K562 (cell line): Measurements from ENCODE around the gene GOLGA8O. TPM values are rescaled to one million over a fixed set of nuclear protein-coding genes. Genes with fewer than 3 reads are reported as not detected.

Source experiments
- polyA plus RNA-seq, 8 experiments: library from polyadenylated mRNA; depleted of rRNA in 4 of 8; stranded (reverse) in 5 of 8; unstranded in 3 of 8; fragments of >200 nt; fragmentation: Nextera tagmentation in 2 of 8; fragmentation: Illumina TruSeq in 1 of 8; extraction: Ambion mirVana in 2 of 8; extraction: Trizol in 1 of 8; gene quantifications; 2 replicates each; pipeline versions ENCODE4 v1.2.1 to v1.2.3, GENCODE V29; 2011 to 2014; ENCODE audit warnings: inconsistent platforms in 1 of 8, missing spikeins in 1 of 8
- small RNA-seq: library from RNA; depleted of rRNA; stranded (forward); fragments of <200 nt; gene quantifications from one replicate; pipeline ENCODE3, GENCODE V24; 2014
- total RNA-seq, 7 experiments: library from RNA; depleted of rRNA in 6 of 7; stranded (reverse); fragments of >200 nt in 6 of 7; fragmentation: Illumina TruSeq in 2 of 7; extraction: Trizol in 2 of 7; gene quantifications; 2 replicates each; pipeline versions ENCODE4 v1.2.1 to v1.2.3, GENCODE V29; 2011 to 2021; ENCODE audit warnings: low replicate concordance in 1 of 7

The GOLGA8O gene
- total and polyA plus RNA-seq, 9 of the 15 experiments (the other 6 are each of a cell fraction or from before 2014, with no cell fraction given), result 0.04 to 0.22 (median 0.10) TPM; not detected in 5

Small RNA genes lying within 50 kb of the gene (small RNA-seq; reads per million reads assigned to genes)
- gene AC135983.5 (not detected), gene RF00096 (not detected), gene RN7SL539P (not detected)

Other genes with a start within 250 kb of the GOLGA8O start
- not detected in 2 replicates for gene GOLGA8K, start 52.3 kb downstream of the GOLGA8O start, total RNA-seq (2014; rRNA removed)
- not detected in 2 replicates for gene GOLGA8K, start 52.3 kb downstream of the GOLGA8O start, total RNA-seq (2014; rRNA removed; fragmentation: Illumina TruSeq; extraction: Trizol)
- not detected in 2 replicates for gene GOLGA8K, start 52.3 kb downstream of the GOLGA8O start, total RNA-seq (2015; rRNA removed; fragmentation: Illumina TruSeq; extraction: Trizol)
- gene GOLGA8K, start 52.3 kb downstream of the GOLGA8O start, total RNA-seq (2021), result not detected in 2 replicates
- gene GOLGA8K, start 52.3 kb downstream of the GOLGA8O start, polyA plus RNA-seq (2011; rRNA removed), result not detected in 2 replicates
- not detected in 2 replicates for gene GOLGA8K, start 52.3 kb downstream of the GOLGA8O start, polyA plus RNA-seq (2014; fragmentation: Illumina TruSeq; extraction: Trizol)
- gene GOLGA8K, start 52.3 kb downstream of the GOLGA8O start, polyA plus RNA-seq (2014; fragmentation: Nextera tagmentation; extraction: Ambion mirVana), result not detected
- 0.32 TPM in 1 of 2 replicates, not detected in the other for gene GOLGA8K, start 52.3 kb downstream of the GOLGA8O start, polyA plus RNA-seq (2014; rRNA removed)
- 0.08 and 4.5 TPM in 2 replicates for gene GOLGA8N, start 137.8 kb upstream of the GOLGA8O start, total RNA-seq (2014; rRNA removed)
- 0.35 and 0.36 TPM in 2 replicates for gene GOLGA8N, start 137.8 kb upstream of the GOLGA8O start, total RNA-seq (2014; rRNA removed; fragmentation: Illumina TruSeq; extraction: Trizol)
- 0.23 and 0.25 TPM in 2 replicates for gene GOLGA8N, start 137.8 kb upstream of the GOLGA8O start, total RNA-seq (2015; rRNA removed; fragmentation: Illumina TruSeq; extraction: Trizol)
- 0.24 and 0.60 TPM in 2 replicates for gene GOLGA8N, start 137.8 kb upstream of the GOLGA8O start, total RNA-seq (2021)
- 0.17 and 0.37 TPM in 2 replicates for gene GOLGA8N, start 137.8 kb upstream of the GOLGA8O start, polyA plus RNA-seq (2011; rRNA removed)
- gene GOLGA8N, start 137.8 kb upstream of the GOLGA8O start, polyA plus RNA-seq (2014; fragmentation: Illumina TruSeq; extraction: Trizol), result 0.24 and 0.26 TPM in 2 replicates
- gene GOLGA8N, start 137.8 kb upstream of the GOLGA8O start, polyA plus RNA-seq (2014; fragmentation: Nextera tagmentation; extraction: Ambion mirVana), result under 1 TPM; 0.01 to 0.04 TPM
- 0.12 and 0.17 TPM in 2 replicates for gene GOLGA8N, start 137.8 kb upstream of the GOLGA8O start, polyA plus RNA-seq (2014; rRNA removed)
- 39.0 and 40.5 TPM in 2 replicates for gene ARHGAP11A, start 159.9 kb upstream of the GOLGA8O start, total RNA-seq (2014; rRNA removed)
- 68.9 and 89.7 TPM in 2 replicates for gene ARHGAP11A, start 159.9 kb upstream of the GOLGA8O start, total RNA-seq (2014; rRNA removed; fragmentation: Illumina TruSeq; extraction: Trizol)
- 61.1 and 61.5 TPM in 2 replicates for gene ARHGAP11A, start 159.9 kb upstream of the GOLGA8O start, total RNA-seq (2015; rRNA removed; fragmentation: Illumina TruSeq; extraction: Trizol)
- gene ARHGAP11A, start 159.9 kb upstream of the GOLGA8O start, total RNA-seq (2021), result 68.4 and 92.5 TPM in 2 replicates
- 36.9 and 49.8 TPM in 2 replicates for gene ARHGAP11A, start 159.9 kb upstream of the GOLGA8O start, polyA plus RNA-seq (2011; rRNA removed)
- 76.8 and 81.3 TPM in 2 replicates for gene ARHGAP11A, start 159.9 kb upstream of the GOLGA8O start, polyA plus RNA-seq (2014; fragmentation: Illumina TruSeq; extraction: Trizol)
- 10 to 100 TPM; 17.5 to 21.0 TPM for gene ARHGAP11A, start 159.9 kb upstream of the GOLGA8O start, polyA plus RNA-seq (2014; fragmentation: Nextera tagmentation; extraction: Ambion mirVana)
- 50.2 and 66.6 TPM in 2 replicates for gene ARHGAP11A, start 159.9 kb upstream of the GOLGA8O start, polyA plus RNA-seq (2014; rRNA removed)
- not detected in 2 replicates for gene SCG5, start 186.1 kb upstream of the GOLGA8O start, total RNA-seq (2014; rRNA removed)
- 0.33 TPM in 1 of 2 replicates, not detected in the other for gene SCG5, start 186.1 kb upstream of the GOLGA8O start, total RNA-seq (2014; rRNA removed; fragmentation: Illumina TruSeq; extraction: Trizol)
- gene SCG5, start 186.1 kb upstream of the GOLGA8O start, total RNA-seq (2015; rRNA removed; fragmentation: Illumina TruSeq; extraction: Trizol), result 0.19 and 0.76 TPM in 2 replicates
- 0.31 and 0.33 TPM in 2 replicates for gene SCG5, start 186.1 kb upstream of the GOLGA8O start, total RNA-seq (2021)
- 0.09 and 0.25 TPM in 2 replicates for gene SCG5, start 186.1 kb upstream of the GOLGA8O start, polyA plus RNA-seq (2011; rRNA removed)
- gene SCG5, start 186.1 kb upstream of the GOLGA8O start, polyA plus RNA-seq (2014; fragmentation: Illumina TruSeq; extraction: Trizol), result not detected in 2 replicates
- gene SCG5, start 186.1 kb upstream of the GOLGA8O start, polyA plus RNA-seq (2014; fragmentation: Nextera tagmentation; extraction: Ambion mirVana), result under 1 TPM; 0.06 to 0.10 TPM
- 0.28 TPM in 1 of 2 replicates, not detected in the other for gene SCG5, start 186.1 kb upstream of the GOLGA8O start, polyA plus RNA-seq (2014; rRNA removed)